Renal cortex interstitium (tissue), 11 donors: ENCODE data around the gene CSTF1. TPM values are rescaled to one million over a fixed set of nuclear protein-coding genes. Genes with fewer than 3 reads are reported as not detected.

Source experiments
- DNase-seq, 11 donors: peaks; one replicate each; pipeline ENCODE4 v3.0.0-alpha.2; 2013; ENCODE audit warnings: low read depth in 9 of 11, low spot score in 4 of 11; ENCODE audit errors: extremely low read depth in 1 of 11
- polyA plus RNA-seq, 3 donors: library from polyadenylated mRNA; unstranded; fragments of 120-200 nt; gene quantifications; one replicate each; pipeline ENCODE4 v1.2.1, GENCODE V29; 2013; ENCODE audit not compliant: insufficient read length in 3 of 3

Gene CSTF1
- polyA plus RNA-seq, 3 donors = 42.8 to 49.7 (median 43.6) TPM

DNA sequence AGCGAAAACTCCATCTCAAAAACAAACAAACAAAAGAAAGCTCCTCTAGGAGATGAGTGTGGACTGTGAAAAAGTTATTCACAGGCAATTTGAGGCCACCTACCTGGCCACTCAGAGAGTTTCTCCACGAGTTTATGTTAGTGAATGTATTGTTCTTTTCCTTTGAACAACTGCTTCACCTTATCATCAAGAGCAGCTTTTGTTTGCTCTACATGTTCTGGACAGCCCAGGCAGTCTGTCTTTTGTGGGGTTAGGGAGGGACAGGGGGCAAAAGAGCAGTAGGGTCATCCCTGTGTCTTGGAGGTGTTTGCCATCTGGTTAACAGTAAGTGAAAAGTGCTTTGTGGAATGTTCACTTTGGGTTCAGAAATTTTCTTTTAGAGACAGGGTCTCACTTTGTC, 27.6 kb downstream of the CSTF1 start:
- DNase-seq = no peak

DNA sequence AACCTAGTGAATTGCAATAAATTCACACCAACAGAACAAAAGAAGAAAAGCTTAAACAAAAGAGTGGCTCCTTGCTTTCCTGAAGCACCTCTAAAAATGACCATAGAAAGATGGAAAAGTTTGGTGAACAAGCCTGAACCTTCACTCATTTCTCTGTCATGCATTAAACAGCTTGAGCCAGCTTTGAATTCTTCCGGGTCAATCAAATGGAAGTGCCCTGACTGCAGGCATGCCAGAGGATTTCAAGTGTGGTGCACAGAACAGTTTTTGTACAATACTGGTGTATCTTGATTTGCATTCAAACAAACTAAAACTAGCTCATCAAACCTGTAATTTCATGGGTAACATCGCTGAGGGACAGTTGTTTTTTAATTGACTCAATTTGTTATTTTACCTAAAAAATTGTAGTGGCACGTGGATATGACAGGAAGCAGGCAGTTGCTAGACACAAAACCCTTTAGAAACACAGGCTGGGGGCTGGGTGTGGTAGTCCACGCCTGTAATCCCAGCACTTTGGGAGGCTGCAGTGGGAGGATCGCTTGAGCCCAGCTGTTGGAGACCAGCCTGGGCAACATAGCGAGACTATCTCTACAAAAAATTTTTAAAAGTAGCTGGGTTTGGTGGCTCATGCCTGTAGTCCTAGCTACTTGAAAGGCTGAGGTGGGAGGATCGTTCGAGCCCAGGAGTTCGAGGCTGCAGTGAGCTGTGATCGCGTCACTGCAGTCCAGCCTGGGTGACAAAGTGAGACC, 28.7 kb downstream of the CSTF1 start:
- DNase-seq = no peak

DNA sequence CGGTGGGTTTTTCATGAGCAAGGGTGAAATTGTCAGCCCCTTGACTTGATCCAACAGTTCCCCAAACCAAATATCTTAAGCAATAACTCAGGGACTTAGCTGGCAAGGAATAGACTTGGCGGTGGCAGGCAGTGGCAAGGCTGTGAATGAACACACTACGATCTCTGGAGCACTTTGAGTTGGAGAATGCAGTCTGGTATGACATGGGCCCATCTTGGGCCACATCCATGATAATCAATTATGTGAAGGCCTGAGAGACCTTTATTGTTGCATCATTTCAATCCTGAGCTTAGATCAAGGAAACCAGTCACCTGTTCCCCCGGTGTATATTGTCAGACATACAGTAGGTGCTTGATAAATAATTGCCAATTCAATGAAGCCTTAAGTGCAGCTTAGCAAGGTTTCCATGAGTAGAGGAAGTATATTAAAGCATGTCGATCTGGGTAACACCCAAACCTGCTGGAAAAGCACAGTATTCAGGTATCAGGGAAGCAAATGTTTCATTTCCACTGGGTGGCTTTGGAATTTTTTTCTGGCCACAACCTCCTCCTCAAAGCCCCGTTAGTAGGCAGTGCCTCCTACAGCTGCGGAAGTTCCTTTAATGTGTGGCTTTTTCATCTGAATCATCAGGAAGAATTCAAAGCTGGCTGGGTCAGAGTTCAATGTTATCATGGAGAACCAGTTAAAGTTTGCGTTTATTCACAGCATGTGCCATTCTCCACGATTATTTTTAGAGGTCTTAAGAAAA, 29.8 kb downstream of the CSTF1 start:
- no peak for DNase-seq

DNA sequence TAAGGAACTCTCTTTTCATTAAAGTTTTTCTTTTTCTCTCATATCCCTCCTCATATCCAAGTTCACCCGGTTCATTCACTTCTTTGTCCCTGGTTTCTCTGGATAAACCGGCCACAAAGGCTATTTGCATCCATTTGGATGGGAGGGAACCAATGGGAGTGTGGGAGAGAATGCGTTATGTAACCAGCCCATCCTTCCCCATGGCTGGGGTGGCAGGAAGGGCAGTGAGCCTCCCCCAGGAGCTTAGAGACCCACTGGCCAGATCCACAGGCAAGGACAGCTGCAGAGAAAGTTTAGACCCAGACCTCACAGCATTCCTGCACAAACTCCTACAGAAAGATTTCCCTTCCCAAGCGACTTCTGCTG, 30.4 kb downstream of the CSTF1 start:
- no peak for DNase-seq

DNA sequence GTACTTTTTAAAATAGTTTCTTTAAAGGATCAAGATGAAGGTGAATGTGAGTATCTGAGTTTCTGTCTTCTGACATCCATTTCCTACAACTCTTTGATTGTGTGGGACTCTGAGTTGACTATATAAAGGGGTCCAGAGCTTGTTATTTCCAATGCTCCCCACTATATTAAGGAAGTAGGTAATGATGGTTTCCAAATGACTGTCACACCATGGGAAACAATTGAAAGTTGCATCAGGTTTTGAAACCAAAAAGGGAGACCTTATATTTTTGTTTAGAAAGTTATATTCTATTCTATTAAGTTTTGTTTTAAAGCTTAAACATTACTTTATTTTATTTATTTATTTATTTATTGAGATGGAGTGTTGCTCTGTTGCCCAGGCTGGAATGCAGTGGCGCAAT, 30.8 kb downstream of the CSTF1 start:
- DNase-seq = no peak

DNA sequence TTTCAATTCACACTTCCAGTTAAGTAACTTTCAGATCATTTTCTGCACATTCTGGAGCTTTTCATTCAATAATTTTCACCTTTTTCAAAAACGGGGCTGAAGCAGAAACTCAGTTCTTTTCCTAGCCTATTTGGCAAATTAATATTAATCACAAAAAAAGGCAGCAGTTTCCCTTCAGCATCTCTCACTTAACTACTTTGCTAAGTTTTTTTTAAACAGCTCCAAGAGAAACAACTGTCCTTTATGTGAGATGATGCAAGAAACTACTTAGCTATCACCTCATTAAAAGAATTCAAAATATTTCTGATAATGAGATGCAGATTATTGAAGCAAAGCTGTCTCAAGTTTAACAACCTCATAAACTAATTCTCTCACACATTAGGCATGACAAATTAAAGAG, 31.4 kb downstream of the CSTF1 start:
- no peak for DNase-seq

DNA sequence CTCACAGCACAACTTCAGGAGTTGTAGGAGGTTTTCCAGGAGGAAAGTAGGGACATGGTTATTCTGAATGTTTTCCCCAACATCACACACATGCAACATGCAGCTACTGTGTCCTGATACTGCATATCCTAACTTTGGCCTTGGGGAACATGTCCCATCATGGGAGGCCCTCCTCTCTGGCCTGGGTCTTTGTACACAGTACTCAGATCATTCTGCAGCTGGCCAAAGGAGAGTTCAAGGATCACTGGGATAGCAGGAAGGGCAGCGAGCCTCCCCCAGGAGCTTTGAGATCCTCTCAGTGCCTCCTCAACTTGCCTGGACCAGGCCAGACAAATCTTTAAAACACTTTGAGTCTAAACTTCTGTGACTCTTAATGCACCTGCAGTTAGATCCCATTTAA, 32.5 kb downstream of the CSTF1 start:
- no peak for DNase-seq

DNA sequence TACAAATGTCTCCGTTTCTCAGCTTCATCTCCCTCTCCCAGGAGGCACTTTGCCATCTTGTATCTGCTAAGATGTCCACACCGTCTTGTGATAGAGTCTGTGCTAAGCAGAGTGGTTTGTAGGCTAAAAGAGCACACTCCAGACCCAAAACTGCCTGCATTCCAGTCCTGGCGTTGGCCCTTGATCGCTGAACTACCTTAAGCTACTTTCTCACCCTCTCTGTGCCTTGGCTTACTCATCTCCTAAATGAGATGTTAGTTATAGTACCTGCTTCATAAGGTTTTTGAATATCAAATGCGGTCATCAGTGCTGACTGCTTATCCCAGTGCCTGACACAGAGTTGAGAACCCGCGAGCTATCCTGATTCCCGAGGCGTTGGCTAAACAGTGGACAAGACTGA, 33.6 kb downstream of the CSTF1 start:
- no peak for DNase-seq

DNA sequence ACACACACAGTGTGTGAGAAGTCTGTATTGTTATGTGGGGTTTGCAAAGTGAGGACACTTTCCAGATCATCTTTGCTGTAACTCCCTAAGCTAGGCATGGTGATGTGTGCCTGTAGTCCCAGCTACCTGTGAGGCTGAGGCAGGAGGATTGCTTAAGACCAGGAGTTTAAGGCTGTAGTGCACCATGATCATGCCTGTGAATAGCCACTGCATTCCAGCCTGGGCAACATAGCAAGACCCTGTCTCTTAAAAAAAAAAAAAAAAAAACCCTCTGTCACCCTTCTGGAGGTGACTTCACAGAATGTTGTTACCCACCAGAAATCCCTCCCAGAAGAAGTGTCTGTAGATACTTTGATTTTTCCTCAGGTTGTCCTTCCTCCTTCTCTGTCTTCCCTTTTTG, 34.5 kb downstream of the CSTF1 start:
- no peak for DNase-seq

DNA sequence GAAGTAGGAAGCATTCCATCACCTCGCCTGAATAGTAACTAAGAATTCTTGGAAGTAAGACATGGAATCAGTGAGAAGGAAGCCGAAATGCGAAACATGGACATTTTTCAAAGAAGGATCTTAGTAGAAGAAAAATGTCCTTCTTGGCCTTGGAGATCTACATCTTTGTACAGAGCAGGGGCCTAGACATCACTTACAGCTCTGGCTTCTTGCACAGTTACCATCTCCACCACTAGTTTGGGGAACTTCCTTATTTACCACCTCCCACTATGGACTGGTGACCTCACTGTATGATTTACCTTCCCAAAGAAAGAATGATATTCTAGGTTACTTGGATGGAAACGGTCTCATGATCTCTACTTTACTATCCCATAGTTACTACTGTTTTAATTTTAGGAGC, 35.4 kb downstream of the CSTF1 start:
- DNase-seq = no peak

DNA sequence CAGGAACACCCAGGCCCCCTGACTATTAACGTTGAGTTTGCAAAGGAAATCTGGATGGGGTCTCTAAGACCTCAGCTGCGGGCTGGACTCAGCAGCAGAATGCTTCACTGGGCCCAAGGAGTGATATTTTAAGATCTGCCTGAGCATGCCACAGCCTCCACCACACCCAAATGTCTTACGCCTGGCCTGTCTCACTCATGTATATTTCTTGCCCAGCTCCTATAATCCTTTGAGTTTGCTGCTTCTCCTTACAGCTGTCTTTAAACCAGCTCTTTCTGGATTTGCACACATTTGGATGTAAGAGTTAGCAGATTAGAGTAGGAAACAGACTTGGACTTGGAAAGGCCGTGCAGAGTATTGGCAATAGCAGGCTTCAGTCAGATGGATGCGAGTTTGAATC, 36.0 kb downstream of the CSTF1 start:
- DNase-seq = no peak

DNA sequence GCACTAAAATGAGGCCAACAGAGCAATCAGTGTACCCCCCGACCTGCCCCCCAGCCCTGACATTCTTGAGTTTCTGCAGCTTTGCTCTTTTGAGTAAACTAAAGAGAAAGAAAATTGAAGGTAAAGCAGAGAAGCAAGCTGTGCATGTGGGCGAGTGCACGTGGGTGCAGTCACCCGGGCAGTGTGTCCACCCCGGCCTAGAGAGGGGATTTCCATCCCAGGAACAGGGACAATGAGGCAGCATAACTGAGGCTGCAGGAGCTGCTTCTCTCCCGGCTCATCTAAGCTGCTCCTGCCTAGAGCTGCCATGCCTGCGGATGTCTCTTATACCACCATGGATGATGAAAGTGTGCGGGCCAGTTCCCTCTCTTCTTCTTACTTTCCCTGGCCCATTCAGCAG, 36.4 kb downstream of the CSTF1 start:
- DNase-seq = no peak

DNA sequence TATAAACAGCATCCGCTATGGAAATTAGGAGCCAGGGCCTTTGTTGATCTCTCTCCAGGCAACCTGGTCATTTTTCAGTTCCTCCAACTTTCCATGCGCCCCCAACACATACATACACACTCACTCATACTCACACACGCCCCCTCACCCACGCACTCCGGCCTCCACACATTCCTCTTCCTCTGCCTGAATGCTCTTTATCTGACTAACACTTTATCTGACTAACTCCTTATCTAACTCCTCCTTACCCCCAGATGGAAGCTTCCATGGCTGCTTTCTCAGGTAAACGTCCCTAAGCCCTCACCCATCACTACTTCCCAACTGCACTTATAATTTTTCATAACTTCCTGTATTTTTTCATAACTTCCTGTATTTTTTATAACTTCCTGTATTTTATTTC, 37.1 kb downstream of the CSTF1 start:
- DNase-seq = no peak

DNA sequence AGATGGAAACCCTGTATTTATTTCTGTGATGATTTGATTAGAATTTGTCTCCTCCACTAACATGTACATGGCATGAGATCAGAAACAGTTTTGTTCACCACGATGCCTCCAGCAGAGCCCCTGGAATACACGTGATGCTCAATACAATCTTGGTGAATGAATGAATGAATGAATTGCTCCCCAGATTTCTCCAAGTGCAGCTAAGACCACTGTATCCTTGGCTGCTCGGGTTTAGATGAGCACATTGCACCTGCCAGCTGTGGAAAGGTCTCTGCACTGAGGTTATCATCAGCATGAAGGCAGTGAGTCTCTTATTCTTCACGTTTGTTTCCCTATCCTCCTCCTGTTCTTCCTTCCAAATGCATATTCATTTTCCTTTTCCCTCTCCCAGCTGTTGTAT, 37.5 kb downstream of the CSTF1 start:
- no peak for DNase-seq

DNA sequence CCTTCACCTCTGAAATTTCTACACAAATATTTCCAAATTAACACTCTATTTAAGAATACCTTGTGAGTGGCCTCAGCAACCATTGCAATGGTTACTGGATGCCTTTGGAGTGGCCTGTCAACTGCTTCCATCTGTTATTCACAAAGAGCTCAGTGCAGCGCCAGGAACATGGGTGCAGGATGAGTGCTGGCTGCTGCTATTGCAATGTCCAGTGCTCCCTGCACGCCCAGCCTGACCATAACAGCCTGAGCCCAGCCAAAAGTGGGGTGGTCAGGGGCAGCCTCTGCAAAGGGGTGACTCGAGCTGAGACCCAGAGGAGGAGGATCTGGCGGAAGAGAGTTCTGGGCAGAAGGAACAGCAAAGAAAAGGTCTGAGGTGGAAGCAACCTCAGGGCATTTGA, 38.0 kb downstream of the CSTF1 start:
- DNase-seq = no peak

DNA sequence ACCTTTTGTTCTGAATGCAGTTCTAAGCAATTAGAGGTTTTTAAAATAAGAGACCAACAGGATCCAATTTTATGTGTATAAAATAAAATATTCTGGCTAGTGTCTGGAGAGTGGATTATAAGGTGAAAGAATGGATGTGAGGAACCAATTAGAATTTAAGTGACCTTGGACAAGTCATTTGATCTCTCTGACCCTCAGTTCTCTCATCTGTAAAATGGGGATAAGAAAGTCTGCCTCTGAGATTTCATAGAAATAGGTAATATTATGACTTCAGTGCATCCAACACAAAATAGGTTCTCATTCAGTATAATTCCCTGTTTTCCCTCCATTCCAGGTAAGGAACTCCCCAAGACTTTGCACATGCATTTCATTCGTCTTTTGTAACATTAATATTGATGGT, 38.5 kb downstream of the CSTF1 start:
- DNase-seq = no peak

DNA sequence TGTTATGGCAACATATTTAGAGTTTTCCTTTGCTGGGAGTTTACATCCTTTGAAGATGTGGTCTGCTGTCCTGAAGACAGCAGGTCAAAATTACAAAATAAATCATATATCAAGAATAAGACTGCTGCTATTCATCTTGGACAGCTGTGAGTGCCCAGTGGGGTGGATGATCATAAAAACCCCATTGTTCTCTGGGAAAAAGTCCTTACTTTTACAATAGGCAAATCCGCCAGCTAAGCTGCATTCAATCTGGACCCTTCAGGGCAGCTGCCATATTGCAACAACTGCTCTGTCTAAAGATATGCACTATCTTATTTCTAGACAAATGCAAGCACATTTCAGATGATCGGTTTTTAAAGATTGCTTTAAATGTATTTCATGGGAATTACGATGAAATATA, 39.0 kb downstream of the CSTF1 start:
- DNase-seq = no peak

DNA sequence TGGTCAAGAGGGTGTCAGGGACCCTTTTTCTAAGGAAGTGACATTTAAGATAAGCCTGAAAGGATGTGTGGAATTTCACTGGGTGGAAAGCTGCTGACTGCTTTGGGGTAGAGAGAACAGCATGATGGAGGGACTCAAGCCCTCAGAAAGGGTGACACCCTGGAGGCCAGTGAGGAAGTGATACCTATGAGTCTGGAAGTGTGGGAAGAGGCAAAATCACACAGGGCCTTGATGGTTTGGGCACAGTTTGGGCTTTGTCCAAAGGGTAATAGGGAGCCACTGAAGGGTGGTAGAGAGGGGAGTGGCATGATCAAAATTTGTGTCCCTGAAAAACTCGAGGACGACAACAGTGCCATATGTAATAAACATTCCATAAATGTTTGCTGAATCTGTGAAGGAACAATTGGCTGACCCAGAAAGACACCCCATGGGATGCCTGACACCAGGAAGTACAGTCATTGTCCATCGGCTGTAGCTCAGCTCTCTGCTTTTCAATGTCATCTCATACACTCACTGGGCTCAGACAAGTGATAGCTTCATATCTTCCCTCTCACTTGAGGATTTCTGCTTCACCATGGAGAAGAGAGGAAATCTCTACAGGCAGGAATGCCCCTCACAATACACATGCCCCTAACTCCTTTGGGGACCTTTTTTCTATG, 40.9 kb downstream of the CSTF1 start:
- DNase-seq = no peak

DNA sequence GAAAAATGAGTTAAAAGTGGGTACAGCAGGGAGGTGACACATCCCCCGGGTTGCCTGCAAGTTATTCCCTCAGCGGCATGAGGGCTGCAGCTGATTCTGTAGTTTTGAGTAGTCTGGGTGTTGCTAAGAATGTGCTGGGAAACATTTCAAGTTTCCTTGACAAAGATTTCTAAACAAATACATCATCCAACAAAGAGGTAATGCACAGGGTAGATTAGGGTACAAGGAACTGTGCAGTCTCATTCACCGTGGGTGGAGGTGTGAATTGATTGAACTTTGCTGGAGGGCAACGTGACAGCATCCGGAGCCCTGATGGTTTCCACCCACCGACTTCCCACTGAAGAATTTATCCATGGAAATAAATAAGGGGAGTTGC, 41.4 kb downstream of the CSTF1 start:
- DNase-seq = no peak

DNA sequence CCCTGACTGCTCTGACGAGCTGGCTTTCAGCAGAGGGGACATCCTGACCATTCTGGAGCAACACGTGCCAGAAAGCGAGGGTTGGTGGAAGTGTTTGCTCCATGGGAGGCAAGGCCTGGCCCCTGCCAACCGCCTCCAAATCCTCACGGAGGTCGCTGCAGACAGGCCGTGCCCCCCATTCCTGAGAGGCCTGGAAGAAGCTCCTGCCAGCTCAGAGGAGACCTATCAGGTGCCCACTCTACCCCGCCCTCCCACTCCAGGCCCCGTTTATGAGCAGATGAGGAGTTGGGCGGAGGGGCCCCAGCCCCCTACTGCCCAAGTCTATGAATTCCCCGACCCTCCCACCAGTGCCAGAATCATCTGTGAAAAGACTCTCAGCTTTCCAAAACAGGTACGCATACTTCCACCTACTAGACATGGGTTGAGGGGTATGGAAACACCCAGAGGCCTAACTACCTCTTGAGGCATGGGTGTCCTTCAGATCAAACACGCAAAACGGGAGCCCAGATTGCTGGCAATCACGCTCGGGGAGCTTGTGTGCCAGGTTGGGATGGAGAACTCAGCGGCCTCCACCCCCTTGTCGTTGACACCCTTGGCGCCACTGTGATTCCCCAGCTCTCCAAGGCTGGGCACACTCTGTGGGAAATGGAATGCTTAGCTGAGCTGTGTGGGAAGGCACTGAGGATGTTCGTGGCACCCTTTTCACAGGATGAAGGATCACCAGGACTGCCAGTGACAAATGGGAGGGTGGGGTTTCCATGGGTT, 44.9 kb downstream of the CSTF1 start:
- DNase-seq = no peak
